WTC11 (cell line): ENCODE measurements around the gene RNF214. TPM values are rescaled to one million over a fixed set of nuclear protein-coding genes. Genes with fewer than 3 reads are reported as not detected.

Experiments
- ATAC-seq: fragments of 200-7000 bp; cut with Tn5 transposase; 2 replicates; pipeline ENCODE4 v1.10.0; 2021; ENCODE audit warnings: mild to moderate bottlenecking, moderate library complexity
- CTCF ChIA-PET: fragments of 300-600 bp; sonication (Branson Sonifier 250); formaldehyde crosslinking; loops from one replicate; lab custom pipeline; 2021; ENCODE audit warnings: antibody characterized with exemption; lab: Charles Lee
- POLR2A ChIA-PET: fragments of 350-600 bp; sonication (Branson Sonifier 250); formaldehyde crosslinking; loops from one replicate; lab custom pipeline; 2021; ENCODE audit warnings: antibody characterized with exemption; lab: Charles Lee
- DNase-seq: peaks from one replicate; pipeline ENCODE4 v3.0.0; 2021; ENCODE audit warnings: low spot score
- H3K27ac Mint-ChIP-seq: 2 replicates; pipeline ENCODE4 v1.8.0; 2021; ENCODE audit warnings: mixed read lengths
- H3K27me3 Mint-ChIP-seq: 2 replicates; pipeline ENCODE4 v1.8.0; 2021; ENCODE audit warnings: low read depth, mild to moderate bottlenecking, moderate library complexity, mixed read lengths
- H3K36me3 Mint-ChIP-seq: 2 replicates; pipeline ENCODE4 v1.8.0; 2021; ENCODE audit warnings: mixed read lengths
- H3K4me1 Mint-ChIP-seq: 2 replicates; pipeline ENCODE4 v1.8.0; 2022; ENCODE audit warnings: mixed read lengths
- H3K4me3 Mint-ChIP-seq: 2 replicates; pipeline ENCODE4 v1.8.0; 2021; ENCODE audit warnings: mild to moderate bottlenecking, moderate library complexity, mixed read lengths
- H3K9me3 Mint-ChIP-seq: 2 replicates; pipeline ENCODE4 v1.8.0; 2021; ENCODE audit warnings: mixed read lengths
- ATF1 ChIP-seq: sonication (generic); formaldehyde crosslinking; IDR thresholded peaks from 2 replicates; pipeline ENCODE4 v1.8.1; 2023; ENCODE audit warnings: mild to moderate bottlenecking, moderate library complexity, missing genetic modification reagents
- CREM ChIP-seq: sonication (generic); formaldehyde crosslinking; IDR thresholded peaks from 2 replicates; pipeline ENCODE4 v1.8.1; 2022; ENCODE audit warnings: mild to moderate bottlenecking, missing genetic modification reagents, moderate library complexity
- EMX1 ChIP-seq: fragments of 250-450 bp; sonication (Bioruptor Pico); IDR thresholded peaks from 2 replicates; pipeline ENCODE4 v1.8.0; 2021; ENCODE audit warnings: mild to moderate bottlenecking
- ESRRA ChIP-seq: sonication (generic); formaldehyde crosslinking; IDR thresholded peaks from 2 replicates; pipeline ENCODE4 v1.8.1; 2022; ENCODE audit warnings: mild to moderate bottlenecking, missing genetic modification reagents, borderline replicate concordance
- FOXJ3 ChIP-seq: sonication (generic); formaldehyde crosslinking; IDR thresholded peaks from 2 replicates; pipeline ENCODE4 v1.9.0; 2021; ENCODE audit warnings: missing genetic modification reagents, mild to moderate bottlenecking, borderline replicate concordance
- FOXK1 ChIP-seq: sonication (generic); formaldehyde crosslinking; IDR thresholded peaks from 2 replicates; pipeline ENCODE4 v1.8.0; 2022; ENCODE audit warnings: mild to moderate bottlenecking, moderate library complexity, missing genetic modification reagents
- GABPB1 ChIP-seq: sonication (generic); formaldehyde crosslinking; IDR thresholded peaks from 2 replicates; pipeline ENCODE4 v1.8.1; 2023; ENCODE audit warnings: mild to moderate bottlenecking, missing genetic modification reagents
- JUN ChIP-seq: sonication (generic); formaldehyde crosslinking; IDR thresholded peaks from 2 replicates; pipeline ENCODE4 v1.8.0; 2023; ENCODE audit warnings: mild to moderate bottlenecking, missing genetic modification reagents
- MXD4 ChIP-seq: fragments of 250-450 bp; sonication (Bioruptor Pico); IDR thresholded peaks from 2 replicates; pipeline ENCODE4 v1.8.0; 2021; ENCODE audit warnings: mild to moderate bottlenecking, moderate library complexity, borderline replicate concordance
- NR1H2 ChIP-seq: sonication (generic); formaldehyde crosslinking; IDR thresholded peaks from 2 replicates; pipeline ENCODE4 v1.9.0; 2021; ENCODE audit warnings: mild to moderate bottlenecking, moderate library complexity, missing genetic modification reagents
- SP1 ChIP-seq: sonication (generic); formaldehyde crosslinking; conservative IDR thresholded peaks from 2 replicates; pipeline ENCODE4 v1.8.1; 2022; ENCODE audit warnings: missing genetic modification reagents
- ZNF138 ChIP-seq: sonication (generic); formaldehyde crosslinking; conservative IDR thresholded peaks from 2 replicates; pipeline ENCODE4 v1.8.1; 2022; ENCODE audit warnings: mild to moderate bottlenecking, moderate library complexity, missing genetic modification reagents
- ZNF232 ChIP-seq: sonication (generic); formaldehyde crosslinking; IDR thresholded peaks from 2 replicates; pipeline ENCODE4 v1.8.0; 2022; ENCODE audit warnings: mild to moderate bottlenecking, missing genetic modification reagents
- ZNF317 ChIP-seq: sonication (generic); formaldehyde crosslinking; IDR thresholded peaks from 2 replicates; pipeline ENCODE4 v1.8.1; 2023; ENCODE audit warnings: low read depth, mild to moderate bottlenecking, moderate library complexity, missing genetic modification reagents, borderline replicate concordance
- ZNF416 ChIP-seq: fragments of 250-450 bp; sonication (Bioruptor Pico); IDR thresholded peaks from 2 replicates; pipeline ENCODE4 v1.9.0; 2021; ENCODE audit warnings: mild to moderate bottlenecking, inconsistent platforms
- ZNF671 ChIP-seq: fragments of 250-450 bp; sonication (Bioruptor Pico); IDR thresholded peaks from 2 replicates; pipeline ENCODE4 v1.8.0; 2021; ENCODE audit warnings: mild to moderate bottlenecking
- total RNA-seq: library from RNA; stranded (reverse); gene quantifications from 3 replicates; pipeline ENCODE4 v1.2.3, GENCODE V29; 2021
- TF ChIP-seq, protein P1 (sequence below): sonication (generic); formaldehyde crosslinking; IDR thresholded peaks from 2 replicates; pipeline ENCODE4 v1.8.0; 2022; ENCODE audit warnings: missing genetic modification reagents
- TF ChIP-seq, protein P2 (sequence below): sonication (generic); formaldehyde crosslinking; IDR thresholded peaks from 2 replicates; pipeline ENCODE4 v1.8.1; 2023; ENCODE audit warnings: mild to moderate bottlenecking, missing genetic modification reagents, moderate library complexity
- TF ChIP-seq, protein P3 (sequence below): sonication (generic); formaldehyde crosslinking; IDR thresholded peaks from 2 replicates; pipeline ENCODE4 v1.8.1; 2022; ENCODE audit warnings: mild to moderate bottlenecking, moderate library complexity, missing genetic modification reagents
- TF ChIP-seq, protein P4 (sequence below): sonication (generic); formaldehyde crosslinking; IDR thresholded peaks from 2 replicates; pipeline ENCODE4 v1.8.1; 2023; ENCODE audit warnings: mild to moderate bottlenecking, moderate library complexity, missing genetic modification reagents
- TF ChIP-seq, protein P5 (sequence below): fragments of 250-450 bp; sonication (Bioruptor Pico); IDR thresholded peaks from 2 replicates; pipeline ENCODE4 v1.9.0; 2021; ENCODE audit warnings: moderate library complexity, mild to moderate bottlenecking, inconsistent platforms, borderline replicate concordance
- TF ChIP-seq, protein P6 (sequence below): sonication (generic); formaldehyde crosslinking; IDR thresholded peaks from 2 replicates; pipeline ENCODE4 v1.8.0; 2022; ENCODE audit warnings: mild to moderate bottlenecking, missing genetic modification reagents
- TF ChIP-seq, protein P7 (sequence below): fragments of 250-450 bp; sonication (Bioruptor Pico); conservative IDR thresholded peaks from 2 replicates; pipeline ENCODE4 v1.9.0; 2021; ENCODE audit warnings: mild to moderate bottlenecking

The RNF214 gene
- total RNA-seq, 1 experiment from 2014 or later = 35.4 TPM

DNA sequence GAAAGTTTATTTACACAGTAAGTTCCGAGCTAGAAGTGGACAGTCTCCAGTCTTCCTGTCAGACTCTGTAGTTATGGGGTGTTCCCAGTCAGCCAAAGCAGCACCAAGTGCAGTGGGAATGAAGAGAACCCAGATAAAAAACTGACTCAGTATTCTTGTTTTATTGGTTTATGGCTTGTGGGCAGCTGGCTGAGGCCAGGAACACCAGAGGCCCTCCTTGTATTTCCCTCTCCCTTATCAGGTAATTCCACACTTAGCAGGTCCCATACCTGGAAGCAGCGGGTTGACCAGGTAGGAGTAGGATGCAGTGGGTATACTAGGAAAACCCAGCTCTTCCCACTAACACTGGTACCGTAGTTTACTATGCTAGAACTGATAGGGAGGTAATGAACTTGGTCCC is 55.2 kb downstream of the RNF214 start:
- no peak overlapping the region for H3K27ac Mint-ChIP-seq
- TF ChIP-seq, protein P1, sequence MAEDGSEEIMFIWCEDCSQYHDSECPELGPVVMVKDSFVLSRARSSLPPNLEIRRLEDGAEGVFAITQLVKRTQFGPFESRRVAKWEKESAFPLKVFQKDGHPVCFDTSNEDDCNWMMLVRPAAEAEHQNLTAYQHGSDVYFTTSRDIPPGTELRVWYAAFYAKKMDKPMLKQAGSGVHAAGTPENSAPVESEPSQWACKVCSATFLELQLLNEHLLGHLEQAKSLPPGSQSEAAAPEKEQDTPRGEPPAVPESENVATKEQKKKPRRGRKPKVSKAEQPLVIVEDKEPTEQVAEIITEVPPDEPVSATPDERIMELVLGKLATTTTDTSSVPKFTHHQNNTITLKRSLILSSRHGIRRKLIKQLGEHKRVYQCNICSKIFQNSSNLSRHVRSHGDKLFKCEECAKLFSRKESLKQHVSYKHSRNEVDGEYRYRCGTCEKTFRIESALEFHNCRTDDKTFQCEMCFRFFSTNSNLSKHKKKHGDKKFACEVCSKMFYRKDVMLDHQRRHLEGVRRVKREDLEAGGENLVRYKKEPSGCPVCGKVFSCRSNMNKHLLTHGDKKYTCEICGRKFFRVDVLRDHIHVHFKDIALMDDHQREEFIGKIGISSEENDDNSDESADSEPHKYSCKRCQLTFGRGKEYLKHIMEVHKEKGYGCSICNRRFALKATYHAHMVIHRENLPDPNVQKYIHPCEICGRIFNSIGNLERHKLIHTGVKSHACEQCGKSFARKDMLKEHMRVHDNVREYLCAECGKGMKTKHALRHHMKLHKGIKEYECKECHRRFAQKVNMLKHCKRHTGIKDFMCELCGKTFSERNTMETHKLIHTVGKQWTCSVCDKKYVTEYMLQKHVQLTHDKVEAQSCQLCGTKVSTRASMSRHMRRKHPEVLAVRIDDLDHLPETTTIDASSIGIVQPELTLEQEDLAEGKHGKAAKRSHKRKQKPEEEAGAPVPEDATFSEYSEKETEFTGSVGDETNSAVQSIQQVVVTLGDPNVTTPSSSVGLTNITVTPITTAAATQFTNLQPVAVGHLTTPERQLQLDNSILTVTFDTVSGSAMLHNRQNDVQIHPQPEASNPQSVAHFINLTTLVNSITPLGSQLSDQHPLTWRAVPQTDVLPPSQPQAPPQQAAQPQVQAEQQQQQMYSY (CRISPR knock-in tag) = no peak
- TF ChIP-seq EMX1 (CRISPR knock-in tag) (no peak), ZNF232 (no peak), ZNF317 (CRISPR knock-in tag) (no peak), JUN (no peak), GABPB1 (CRISPR knock-in tag) (no peak), ZNF416 (no peak), FOXJ3 (CRISPR knock-in tag) (no peak), MXD4 (CRISPR knock-in tag) (no peak), ATF1 (CRISPR knock-in tag) (no peak), SP1 (no peak), FOXK1 (no peak)
- TF ChIP-seq, protein P2, sequence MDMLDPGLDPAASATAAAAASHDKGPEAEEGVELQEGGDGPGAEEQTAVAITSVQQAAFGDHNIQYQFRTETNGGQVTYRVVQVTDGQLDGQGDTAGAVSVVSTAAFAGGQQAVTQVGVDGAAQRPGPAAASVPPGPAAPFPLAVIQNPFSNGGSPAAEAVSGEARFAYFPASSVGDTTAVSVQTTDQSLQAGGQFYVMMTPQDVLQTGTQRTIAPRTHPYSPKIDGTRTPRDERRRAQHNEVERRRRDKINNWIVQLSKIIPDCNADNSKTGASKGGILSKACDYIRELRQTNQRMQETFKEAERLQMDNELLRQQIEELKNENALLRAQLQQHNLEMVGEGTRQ (CRISPR knock-in tag) = no peak
- TF ChIP-seq, protein P3, sequence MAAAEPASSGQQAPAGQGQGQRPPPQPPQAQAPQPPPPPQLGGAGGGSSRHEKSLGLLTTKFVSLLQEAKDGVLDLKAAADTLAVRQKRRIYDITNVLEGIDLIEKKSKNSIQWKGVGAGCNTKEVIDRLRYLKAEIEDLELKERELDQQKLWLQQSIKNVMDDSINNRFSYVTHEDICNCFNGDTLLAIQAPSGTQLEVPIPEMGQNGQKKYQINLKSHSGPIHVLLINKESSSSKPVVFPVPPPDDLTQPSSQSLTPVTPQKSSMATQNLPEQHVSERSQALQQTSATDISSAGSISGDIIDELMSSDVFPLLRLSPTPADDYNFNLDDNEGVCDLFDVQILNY (CRISPR knock-in tag) = no peak
- TF ChIP-seq, protein P4, sequence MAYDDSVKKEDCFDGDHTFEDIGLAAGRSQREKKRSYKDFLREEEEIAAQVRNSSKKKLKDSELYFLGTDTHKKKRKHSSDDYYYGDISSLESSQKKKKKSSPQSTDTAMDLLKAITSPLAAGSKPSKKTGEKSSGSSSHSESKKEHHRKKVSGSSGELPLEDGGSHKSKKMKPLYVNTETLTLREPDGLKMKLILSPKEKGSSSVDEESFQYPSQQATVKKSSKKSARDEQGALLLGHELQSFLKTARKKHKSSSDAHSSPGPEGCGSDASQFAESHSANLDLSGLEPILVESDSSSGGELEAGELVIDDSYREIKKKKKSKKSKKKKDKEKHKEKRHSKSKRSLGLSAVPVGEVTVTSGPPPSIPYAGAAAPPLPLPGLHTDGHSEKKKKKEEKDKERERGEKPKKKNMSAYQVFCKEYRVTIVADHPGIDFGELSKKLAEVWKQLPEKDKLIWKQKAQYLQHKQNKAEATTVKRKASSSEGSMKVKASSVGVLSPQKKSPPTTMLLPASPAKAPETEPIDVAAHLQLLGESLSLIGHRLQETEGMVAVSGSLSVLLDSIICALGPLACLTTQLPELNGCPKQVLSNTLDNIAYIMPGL (CRISPR knock-in tag) = no peak
- TF ChIP-seq, protein P5, sequence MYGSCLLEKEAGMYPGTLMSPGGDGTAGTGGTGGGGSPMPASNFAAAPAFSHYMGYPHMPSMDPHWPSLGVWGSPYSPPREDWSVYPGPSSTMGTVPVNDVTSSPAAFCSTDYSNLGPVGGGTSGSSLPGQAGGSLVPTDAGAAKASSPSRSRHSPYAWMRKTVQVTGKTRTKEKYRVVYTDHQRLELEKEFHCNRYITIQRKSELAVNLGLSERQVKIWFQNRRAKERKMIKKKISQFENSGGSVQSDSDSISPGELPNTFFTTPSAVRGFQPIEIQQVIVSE = no peak
- TF ChIP-seq, all 79 proteins: peak for 0
- POLR2A ChIA-PET = no interaction called here
- Mint-ChIP-seq H3K27me3 (no peaks in the 10 kb centered on the region), H3K4me3 (no peak overlapping the region), H3K4me1 (no peaks in the 10 kb centered on the region; the same call in 1 of the 2 replicates), H3K36me3 (peaks cover 50% of the 10 kb centered on the region), H3K9me3 (no peaks in the 10 kb centered on the region)
- CTCF ChIA-PET = no interaction called here
- ATAC-seq = no peak
- no peak for DNase-seq

DNA sequence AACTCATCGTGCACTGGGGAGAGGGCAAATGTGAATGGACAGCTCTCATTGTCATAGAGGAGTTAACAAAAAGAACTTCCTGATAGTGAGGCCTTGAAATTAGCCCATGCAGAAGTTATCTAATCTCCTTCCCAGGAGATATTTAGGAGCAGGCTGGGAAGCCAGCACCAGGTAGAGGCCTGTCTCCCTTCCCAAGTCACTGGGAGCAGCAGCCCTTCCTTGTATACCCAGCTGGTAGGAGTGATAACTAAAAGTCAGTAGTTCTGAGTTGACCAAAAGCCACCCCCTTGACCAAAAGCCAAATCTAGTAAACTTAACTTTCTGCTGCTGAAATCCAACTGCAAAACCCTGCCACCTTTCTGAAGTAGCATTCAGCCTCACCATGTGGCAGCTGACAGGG is 57.3 kb downstream of the RNF214 start:
- DNase-seq (no peak), ATAC-seq (no peak)
- no peaks in the 10 kb centered on the region; the same call in 1 of the 2 replicates for H3K4me1 Mint-ChIP-seq
- H3K27ac Mint-ChIP-seq = no peak overlapping the region
- H3K4me3 Mint-ChIP-seq = no peak overlapping the region
- ChIA-PET POLR2A (no interaction called here), CTCF (no interaction called here)
- no peaks in the 10 kb centered on the region for H3K9me3 Mint-ChIP-seq
- H3K27me3 Mint-ChIP-seq = no peaks in the 10 kb centered on the region
- H3K36me3 Mint-ChIP-seq = peaks cover 37% of the 10 kb centered on the region
- no peak for TF ChIP-seq NR1H2 (CRISPR knock-in tag)
- TF ChIP-seq, protein P6, sequence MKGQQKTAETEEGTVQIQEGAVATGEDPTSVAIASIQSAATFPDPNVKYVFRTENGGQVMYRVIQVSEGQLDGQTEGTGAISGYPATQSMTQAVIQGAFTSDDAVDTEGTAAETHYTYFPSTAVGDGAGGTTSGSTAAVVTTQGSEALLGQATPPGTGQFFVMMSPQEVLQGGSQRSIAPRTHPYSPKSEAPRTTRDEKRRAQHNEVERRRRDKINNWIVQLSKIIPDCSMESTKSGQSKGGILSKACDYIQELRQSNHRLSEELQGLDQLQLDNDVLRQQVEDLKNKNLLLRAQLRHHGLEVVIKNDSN = no peak
- TF ChIP-seq, protein P3 (CRISPR knock-in tag) = no peak
- TF ChIP-seq, protein P7, sequence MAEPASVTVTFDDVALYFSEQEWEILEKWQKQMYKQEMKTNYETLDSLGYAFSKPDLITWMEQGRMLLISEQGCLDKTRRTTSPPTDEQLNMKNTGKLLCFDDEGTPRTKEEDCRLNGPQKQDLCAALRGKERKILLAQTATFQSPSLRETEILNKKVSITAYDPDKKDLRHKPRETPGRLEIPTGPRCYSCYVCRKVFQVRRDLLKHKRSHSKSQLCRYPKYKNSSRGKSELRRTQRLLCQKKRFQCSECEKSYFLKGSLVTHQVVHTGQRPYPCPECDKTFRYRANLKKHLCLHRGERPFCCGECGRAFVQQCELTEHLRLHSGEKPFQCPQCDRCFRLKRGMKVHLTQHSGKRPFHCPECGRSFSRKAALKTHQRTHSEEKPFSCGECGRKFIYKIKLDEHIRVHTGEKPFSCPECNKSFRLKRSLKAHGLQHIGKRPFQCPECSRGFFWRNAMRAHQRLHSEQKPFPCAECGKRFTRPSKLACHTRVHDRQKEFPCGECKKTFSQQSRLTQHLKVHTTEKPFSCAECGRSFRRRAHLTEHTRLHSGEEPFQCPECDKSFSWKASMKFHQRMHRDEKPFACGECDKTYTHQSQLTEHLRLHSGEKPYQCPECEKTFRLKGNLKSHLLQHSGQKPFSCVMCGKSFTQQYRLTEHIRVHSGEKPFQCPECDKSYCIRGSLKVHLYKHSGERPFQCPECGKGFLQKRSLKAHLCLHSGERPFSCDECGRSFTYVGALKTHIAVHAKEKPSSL = no peak
- no peak for TF ChIP-seq ZNF138
- no peak for TF ChIP-seq ZNF671
- TF ChIP-seq CREM = no peak
- TF ChIP-seq ESRRA (CRISPR knock-in tag) = no peak
- TF ChIP-seq, all 79 proteins: peak for 0
